GM12878 (cell line): ENCODE measurements around the gene ATP1A1. TPM values are rescaled to one million over a fixed set of nuclear protein-coding genes. Genes with fewer than 3 reads are reported as not detected.

Experiments used
- ATAC-seq: fragments of 200-7000 bp; cut with Tn5 transposase; 3 replicates; pipeline ENCODE4 v1.9.1; 2020; ENCODE audit warnings: mild to moderate bottlenecking, moderate library complexity
- BruUV-seq: library from RNA; stranded (reverse); fragments of 400-500 nt; replicated peaks from 2 replicates; lab custom pipeline; 2021; lab: Mats Ljungman, UMichigan
- CTCF ChIA-PET: fragments of 300-600 bp; sonication (Branson Sonifier 250); formaldehyde crosslinking; extraction: SDS; loops from one replicate; lab custom pipeline; 2021; ENCODE audit warnings: inconsistent platforms; lab: Yijun Ruan, JAX
- POLR2A ChIA-PET: fragments of 350-600 bp; formaldehyde crosslinking; extraction: SDS; loops from one replicate; lab custom pipeline; 2021; ENCODE audit warnings: inconsistent platforms; lab: Charles Lee
- RAD21 ChIA-PET: fragments of 300-600 bp; sonication (Branson Sonifier 250); formaldehyde crosslinking; loops from one replicate; lab custom pipeline; 2023; ENCODE audit warnings: antibody characterized with exemption; ENCODE audit not compliant: unreplicated experiment; lab: Charles Lee
- SMC1A ChIA-PET: fragments of 300-600 bp; sonication (Branson Sonifier 250); formaldehyde crosslinking; loops from one replicate; lab custom pipeline; 2023; ENCODE audit not compliant: unreplicated experiment, uncharacterized antibody; lab: Charles Lee
- DNase-seq: peaks from one replicate; pipeline ENCODE4 v3.0.0-alpha.2; 2011; ENCODE audit warnings: low read depth, low spot score
- FAIRE-seq: peaks from 3 replicates; lab custom pipeline; 2011; peaks lifted over from hg19 to GRCh38; lab: Jason Lieb, UNC
- H2AFZ ChIP-seq: 2 replicates; pipeline ENCODE4 v1.6.0; 2011; ENCODE audit warnings: low read depth, low read length, control low read depth; ENCODE audit not compliant: control insufficient read depth
- H3K27ac ChIP-seq: 2 replicates; pipeline ENCODE4 v1.5.1; 2011; ENCODE audit warnings: control low read depth; ENCODE audit not compliant: control insufficient read depth, insufficient read depth
- H3K27me3 ChIP-seq, 2 experiments: replicated peaks in 1 of 2; 2 replicates each; pipeline versions ENCODE4 v1.6.0 to v1.6.1; 2011; ENCODE audit warnings: low read length in 1 of 2; ENCODE audit not compliant: control insufficient read depth in 2 of 2, insufficient read depth in 2 of 2
- H3K36me3 ChIP-seq, 2 experiments: 2 replicates each; pipeline ENCODE4 v1.5.1; 2011; ENCODE audit warnings: low read length in 1 of 2; ENCODE audit not compliant: control insufficient read depth in 2 of 2, insufficient read depth in 2 of 2
- H3K4me1 ChIP-seq: 2 replicates; pipeline ENCODE4 v1.6.1; 2011; ENCODE audit warnings: mild to moderate bottlenecking, low read length, moderate library complexity, mixed read lengths; ENCODE audit not compliant: control insufficient read depth, insufficient read depth
- H3K4me2 ChIP-seq: 2 replicates; pipeline ENCODE4 v1.6.0; 2011; ENCODE audit warnings: control low read depth; ENCODE audit not compliant: control insufficient read depth, insufficient read depth
- H3K4me3 ChIP-seq: fragments of 200-600 bp; sonication (generic); 2 replicates; pipeline ENCODE4 v1.5.1; 2016
- H3K79me2 ChIP-seq: 2 replicates; pipeline ENCODE4 v1.6.0; 2011; ENCODE audit warnings: low read length; ENCODE audit not compliant: control insufficient read depth, insufficient read depth
- H3K9ac ChIP-seq: 2 replicates; pipeline ENCODE4 v1.8.0; 2011; ENCODE audit warnings: low read length, control low read depth, mixed read lengths; ENCODE audit not compliant: control insufficient read depth, insufficient read depth
- H3K9me3 ChIP-seq: replicated peaks from 3 replicates; pipeline ENCODE4 v1.5.1; 2011; ENCODE audit warnings: mild to moderate bottlenecking, low read length; ENCODE audit not compliant: control insufficient read depth, insufficient read depth
- H4K20me1 ChIP-seq: 2 replicates; pipeline ENCODE4 v1.6.0; 2011; ENCODE audit not compliant: control insufficient read depth, insufficient read depth
- BMI1 ChIP-seq: fragments of 450-650 bp; IDR thresholded peaks from 2 replicates; pipeline ENCODE4 v1.6.1; 2016; ENCODE audit warnings: mild to moderate bottlenecking, moderate library complexity, borderline replicate concordance
- CBFB ChIP-seq: IDR thresholded peaks from 2 replicates; pipeline ENCODE4 v1.6.1; 2016; ENCODE audit warnings: antibody characterized with exemption, low read depth
- CBX5 ChIP-seq: sonication (generic); IDR thresholded peaks from 2 replicates; pipeline ENCODE4 v1.6.1; 2016; ENCODE audit warnings: low read depth, moderate library complexity, mild to moderate bottlenecking, inconsistent platforms
- CEBPB ChIP-seq, 2 experiments: fragments of 150-350 bp in 1 of 2; IDR thresholded peaks; 2 replicates each; pipeline ENCODE4 v1.6.1; 2012 to 2014; ENCODE audit warnings: low read depth in 2 of 2, low read length in 2 of 2, borderline replicate concordance in 1 of 2, inconsistent platforms in 1 of 2
- EZH2 ChIP-seq: IDR thresholded peaks from 2 replicates; pipeline ENCODE4 v1.6.1; 2012; ENCODE audit warnings: low read depth, mild to moderate bottlenecking, control low read depth, inconsistent platforms, low read length, borderline replicate concordance; ENCODE audit not compliant: control insufficient read depth
- FOXK2 ChIP-seq: fragments of 450-650 bp; IDR thresholded peaks from 2 replicates; pipeline ENCODE4 v1.6.1; 2017; ENCODE audit warnings: mild to moderate bottlenecking, moderate library complexity
- MEF2B ChIP-seq: fragments of 450-650 bp; IDR thresholded peaks from 2 replicates; pipeline ENCODE4 v1.6.1; 2018; ENCODE audit warnings: mild to moderate bottlenecking, moderate library complexity; ENCODE audit not compliant: partially characterized antibody, poor library complexity, severe bottlenecking
- NFIC ChIP-seq: IDR thresholded peaks from 2 replicates; pipeline ENCODE4 v1.6.1; 2012; ENCODE audit warnings: low read depth, mild to moderate bottlenecking, inconsistent platforms, low read length, moderate library complexity
- SIX5 ChIP-seq: IDR thresholded peaks from 2 replicates; pipeline ENCODE4 v1.6.1; 2011; ENCODE audit warnings: mild to moderate bottlenecking, low read depth, low read length, moderate library complexity; ENCODE audit not compliant: severe bottlenecking
- TAF1 ChIP-seq: IDR thresholded peaks from 2 replicates; pipeline ENCODE4 v1.6.1; 2011; ENCODE audit warnings: mild to moderate bottlenecking, low read depth, low read length, borderline replicate concordance
- WGBS: methylation state at CpG from one replicate; pipeline ENCODE4 v1.1.6; 2016; ENCODE audit warnings: low lambda C conversion rate; ENCODE audit not compliant: insufficient replicate concordance, insufficient coverage; ENCODE audit errors: missing lambda C conversion rate; 5-methylcytosine and 5-hydroxymethylcytosine counted together
- in situ Hi-C: fragments of 300-500 bp; cut with MboI; formaldehyde crosslinking; loops from 9 replicates; pipeline ENCODE4 v1.14.3; 2018; ENCODE audit warnings: mixed read lengths
- intact Hi-C: fragments of 100-400 bp; cut with micrococcal nuclease; formaldehyde crosslinking; loops from one replicate; pipeline ENCODE4 v1.14.2; 2022; ENCODE audit not compliant: unreplicated experiment
- polyA plus RNA-seq, 11 experiments: library from polyadenylated mRNA; depleted of rRNA in 4 of 11; unstranded in 6 of 11; stranded (reverse) in 5 of 11; fragments of >200 nt; fragmentation: Nextera tagmentation in 4 of 11; fragmentation: Illumina TruSeq in 1 of 11; extraction: Ambion mirVana in 4 of 11; extraction: Trizol in 1 of 11; gene quantifications; 1 replicate in 1 of 11; 2 replicates in 10 of 11; pipeline versions ENCODE4 v1.2.1 to v1.2.3, GENCODE V29; 2011 to 2016; ENCODE audit warnings: inconsistent platforms in 2 of 11, missing spikeins in 2 of 11, low read depth in 1 of 11
- total RNA-seq, 4 experiments: library from RNA; depleted of rRNA in 3 of 4; stranded (reverse); fragments of >200 nt in 3 of 4; fragmentation: Illumina TruSeq in 1 of 4; extraction: Trizol in 1 of 4; gene quantifications; 2 replicates each; pipeline versions ENCODE4 v1.2.1 to v1.2.3, GENCODE V29; 2013 to 2021
- TF ChIP-seq, protein P1 (sequence below): fragments of 450-650 bp; IDR thresholded peaks from 2 replicates; pipeline ENCODE4 v1.6.1; 2017; ENCODE audit warnings: mild to moderate bottlenecking
- TF ChIP-seq, protein P2 (sequence below), 3 experiments: IDR thresholded peaks in 2 of 3; conservative IDR thresholded peaks in 1 of 3; 2 replicates each; pipeline ENCODE4 v1.5.1; 2011; ENCODE audit warnings: low read depth in 3 of 3, low read length in 3 of 3, mild to moderate bottlenecking in 3 of 3, control low read depth in 2 of 3, moderate library complexity in 2 of 3, inconsistent platforms in 1 of 3, mixed read lengths in 1 of 3; ENCODE audit not compliant: control insufficient read depth in 2 of 3, insufficient read depth in 1 of 3; ENCODE audit errors: extremely low read depth in 1 of 3
- TF ChIP-seq, protein P3 (sequence below): IDR thresholded peaks from 2 replicates; pipeline ENCODE4 v1.6.1; 2011; ENCODE audit warnings: low read depth, low read length, improper control_type of control experiment, borderline replicate concordance
- TF ChIP-seq, protein P4 (sequence below): fragments of 450-650 bp; IDR thresholded peaks from 2 replicates; pipeline ENCODE4 v1.6.1; 2018; ENCODE audit warnings: mild to moderate bottlenecking, low read depth, moderate library complexity; ENCODE audit not compliant: partially characterized antibody

ATP1A1 gene
- total and polyA plus RNA-seq, 10 of the 15 experiments (the other 5 are each of a cell fraction or from before 2014, with no cell fraction given): 113 to 566 (median 313) TPM

DNA sequence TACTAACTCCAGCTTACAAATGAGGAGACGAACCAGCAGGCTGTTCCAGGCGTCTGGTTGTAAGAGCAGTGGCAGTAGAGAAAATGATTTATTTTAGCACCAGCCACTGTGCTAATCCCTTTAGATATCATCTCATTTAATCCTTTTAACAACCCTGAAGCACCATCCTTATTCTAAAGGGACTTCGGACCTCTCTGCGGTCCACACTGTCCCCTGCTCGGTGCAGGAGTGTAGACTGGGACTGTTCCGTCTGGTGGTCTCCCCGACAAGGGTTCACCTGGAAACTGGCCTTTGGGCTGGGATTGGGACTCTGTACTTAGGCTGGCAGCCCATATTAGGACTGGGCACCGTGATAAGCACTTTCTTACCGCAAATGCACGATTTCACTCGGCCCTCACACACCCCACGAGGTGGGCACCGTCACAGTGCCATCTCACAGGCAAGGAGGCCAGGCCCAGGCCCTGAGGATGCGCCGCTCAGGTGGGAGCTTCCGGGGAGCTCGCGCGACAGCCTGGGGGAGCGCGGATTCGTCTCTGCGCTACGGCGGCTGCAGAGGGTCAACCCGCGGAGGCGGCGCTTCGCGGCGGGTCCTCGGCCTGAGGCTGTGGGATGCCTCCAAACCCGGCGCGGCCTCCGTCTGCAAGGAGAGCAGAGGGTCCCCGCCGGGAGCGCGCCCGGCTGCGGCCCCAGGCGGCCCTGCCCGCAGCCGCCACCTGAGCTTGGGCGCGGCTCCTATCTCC lies 45.2 kb downstream of the ATP1A1 start:
- ChIA-PET SMC1A (interaction anchor here (0.6 to 4.1 kb wide), 11 partner anchors 8 to 151 kb away, joined by 3 to 31 read pairs (median 5); no protein-coding TSS in a partner anchor), POLR2A (interaction anchor here (0.5 to 3.0 kb wide), 7 partner anchors 10 to 706 kb away, joined by 3 to 13 read pairs (median 5); no protein-coding TSS in a partner anchor), RAD21 (interaction anchor here (0.9 to 4.2 kb wide), 6 partner anchors 36 to 279 kb away, joined by 3 to 30 read pairs (median 4); partner anchors contain the start of gene ATP1A1), CTCF (interaction anchor here (0.9 to 2.3 kb wide), 12 partner anchors 12 to 279 kb away, joined by 3 to 17 read pairs (median 4); no protein-coding TSS in a partner anchor)
- ATAC-seq: peak; percentile 96
- peak overlapping the region; percentile 98 for H2AFZ ChIP-seq
- FAIRE-seq: peak; percentile 7
- H3K79me2 ChIP-seq: peaks cover 13% of the 10 kb centered on the region
- H3K9ac ChIP-seq: peak overlapping the region; percentile 99
- peaks cover 11% of the 10 kb centered on the region for H3K4me1 ChIP-seq
- in situ Hi-C loops: no loop called here
- under 1% methylated on average over 44 of the region's 48 CpGs for WGBS
- DNase-seq: peak; percentile 51
- H4K20me1 ChIP-seq: no peaks in the 10 kb centered on the region
- peak overlapping the region; percentile 89 for H3K27ac ChIP-seq
- TSS peak; percentile 79 for BruUV-seq
- intact Hi-C loops: loop anchor here (2.0 kb wide), 1 partner anchor 39 kb away; no protein-coding TSS in a partner anchor
- peak overlapping the region; percentile 90 for H3K4me2 ChIP-seq
- H3K9me3 ChIP-seq: no peaks in the 10 kb centered on the region
- no peaks in the 10 kb centered on the region for H3K27me3 ChIP-seq
- peak overlapping the region; percentile 96 for H3K4me3 ChIP-seq
- H3K36me3 ChIP-seq: no peaks in the 10 kb centered on the region
- TF ChIP-seq EZH2 (no peak), CBFB (peak; percentile 87), TAF1 (peak; percentile 83), FOXK2 (no peak), CEBPB (IDR thresholded peaks at IDR 0.05; ENCODE audit: borderline replicate concordance in 1 of 2, low read depth in 2 of 2, low read length in 2 of 2) (no peak), BMI1 (no peak), SIX5 (peak; percentile 34), CBX5 (no peak), NFIC (no peak), MEF2B (no peak)
- TF ChIP-seq, protein P1, sequence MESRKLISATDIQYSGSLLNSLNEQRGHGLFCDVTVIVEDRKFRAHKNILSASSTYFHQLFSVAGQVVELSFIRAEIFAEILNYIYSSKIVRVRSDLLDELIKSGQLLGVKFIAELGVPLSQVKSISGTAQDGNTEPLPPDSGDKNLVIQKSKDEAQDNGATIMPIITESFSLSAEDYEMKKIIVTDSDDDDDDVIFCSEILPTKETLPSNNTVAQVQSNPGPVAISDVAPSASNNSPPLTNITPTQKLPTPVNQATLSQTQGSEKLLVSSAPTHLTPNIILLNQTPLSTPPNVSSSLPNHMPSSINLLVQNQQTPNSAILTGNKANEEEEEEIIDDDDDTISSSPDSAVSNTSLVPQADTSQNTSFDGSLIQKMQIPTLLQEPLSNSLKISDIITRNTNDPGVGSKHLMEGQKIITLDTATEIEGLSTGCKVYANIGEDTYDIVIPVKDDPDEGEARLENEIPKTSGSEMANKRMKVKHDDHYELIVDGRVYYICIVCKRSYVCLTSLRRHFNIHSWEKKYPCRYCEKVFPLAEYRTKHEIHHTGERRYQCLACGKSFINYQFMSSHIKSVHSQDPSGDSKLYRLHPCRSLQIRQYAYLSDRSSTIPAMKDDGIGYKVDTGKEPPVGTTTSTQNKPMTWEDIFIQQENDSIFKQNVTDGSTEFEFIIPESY: no peak
- TF ChIP-seq, protein P2, sequence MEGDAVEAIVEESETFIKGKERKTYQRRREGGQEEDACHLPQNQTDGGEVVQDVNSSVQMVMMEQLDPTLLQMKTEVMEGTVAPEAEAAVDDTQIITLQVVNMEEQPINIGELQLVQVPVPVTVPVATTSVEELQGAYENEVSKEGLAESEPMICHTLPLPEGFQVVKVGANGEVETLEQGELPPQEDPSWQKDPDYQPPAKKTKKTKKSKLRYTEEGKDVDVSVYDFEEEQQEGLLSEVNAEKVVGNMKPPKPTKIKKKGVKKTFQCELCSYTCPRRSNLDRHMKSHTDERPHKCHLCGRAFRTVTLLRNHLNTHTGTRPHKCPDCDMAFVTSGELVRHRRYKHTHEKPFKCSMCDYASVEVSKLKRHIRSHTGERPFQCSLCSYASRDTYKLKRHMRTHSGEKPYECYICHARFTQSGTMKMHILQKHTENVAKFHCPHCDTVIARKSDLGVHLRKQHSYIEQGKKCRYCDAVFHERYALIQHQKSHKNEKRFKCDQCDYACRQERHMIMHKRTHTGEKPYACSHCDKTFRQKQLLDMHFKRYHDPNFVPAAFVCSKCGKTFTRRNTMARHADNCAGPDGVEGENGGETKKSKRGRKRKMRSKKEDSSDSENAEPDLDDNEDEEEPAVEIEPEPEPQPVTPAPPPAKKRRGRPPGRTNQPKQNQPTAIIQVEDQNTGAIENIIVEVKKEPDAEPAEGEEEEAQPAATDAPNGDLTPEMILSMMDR (IDR thresholded peaks at IDR 0.05 in 2 of 3, conservative IDR thresholded peaks at IDR 0.05 in 1 of 3; ENCODE audit: control insufficient read depth in 2 of 3, extremely low read depth in 1 of 3, insufficient read depth in 1 of 3, low read depth in 3 of 3, low read length in 3 of 3): no peak
- TF ChIP-seq, protein P3, sequence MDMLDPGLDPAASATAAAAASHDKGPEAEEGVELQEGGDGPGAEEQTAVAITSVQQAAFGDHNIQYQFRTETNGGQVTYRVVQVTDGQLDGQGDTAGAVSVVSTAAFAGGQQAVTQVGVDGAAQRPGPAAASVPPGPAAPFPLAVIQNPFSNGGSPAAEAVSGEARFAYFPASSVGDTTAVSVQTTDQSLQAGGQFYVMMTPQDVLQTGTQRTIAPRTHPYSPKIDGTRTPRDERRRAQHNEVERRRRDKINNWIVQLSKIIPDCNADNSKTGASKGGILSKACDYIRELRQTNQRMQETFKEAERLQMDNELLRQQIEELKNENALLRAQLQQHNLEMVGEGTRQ: no peak
- TF ChIP-seq, protein P4, sequence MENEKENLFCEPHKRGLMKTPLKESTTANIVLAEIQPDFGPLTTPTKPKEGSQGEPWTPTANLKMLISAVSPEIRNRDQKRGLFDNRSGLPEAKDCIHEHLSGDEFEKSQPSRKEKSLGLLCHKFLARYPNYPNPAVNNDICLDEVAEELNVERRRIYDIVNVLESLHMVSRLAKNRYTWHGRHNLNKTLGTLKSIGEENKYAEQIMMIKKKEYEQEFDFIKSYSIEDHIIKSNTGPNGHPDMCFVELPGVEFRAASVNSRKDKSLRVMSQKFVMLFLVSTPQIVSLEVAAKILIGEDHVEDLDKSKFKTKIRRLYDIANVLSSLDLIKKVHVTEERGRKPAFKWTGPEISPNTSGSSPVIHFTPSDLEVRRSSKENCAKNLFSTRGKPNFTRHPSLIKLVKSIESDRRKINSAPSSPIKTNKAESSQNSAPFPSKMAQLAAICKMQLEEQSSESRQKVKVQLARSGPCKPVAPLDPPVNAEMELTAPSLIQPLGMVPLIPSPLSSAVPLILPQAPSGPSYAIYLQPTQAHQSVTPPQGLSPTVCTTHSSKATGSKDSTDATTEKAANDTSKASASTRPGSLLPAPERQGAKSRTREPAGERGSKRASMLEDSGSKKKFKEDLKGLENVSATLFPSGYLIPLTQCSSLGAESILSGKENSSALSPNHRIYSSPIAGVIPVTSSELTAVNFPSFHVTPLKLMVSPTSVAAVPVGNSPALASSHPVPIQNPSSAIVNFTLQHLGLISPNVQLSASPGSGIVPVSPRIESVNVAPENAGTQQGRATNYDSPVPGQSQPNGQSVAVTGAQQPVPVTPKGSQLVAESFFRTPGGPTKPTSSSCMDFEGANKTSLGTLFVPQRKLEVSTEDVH: no peak
